Measurements from ENCODE around the gene VLDLR. TPM values are rescaled to one million over a fixed set of nuclear protein-coding genes. Genes with fewer than 3 reads are reported as not detected.

Gene VLDLR
- total RNA-seq, 1 donor from 2014 or later: 12.6 TPM

- Mint-ChIP-seq H3K27ac (no peak overlapping the region), H3K4me1 (ENCODE audit: low read depth) (no peaks in the 10 kb centered on the region)
- intact Hi-C loops (cut with micrococcal nuclease): no loop called here
Observed at GRCh38 chr9:2605246-2605645, 16.3 kb upstream of the VLDLR start.

GRCh38 chr9:2608276-2608675, 13.3 kb upstream of the VLDLR start:
- Mint-ChIP-seq H3K4me3 (ENCODE audit: low read depth) (no peak overlapping the region), H3K9me3 (no peaks in the 10 kb centered on the region), H3K27me3 (ENCODE audit: low read depth) (peaks cover 12% of the 10 kb centered on the region), H3K4me1 (ENCODE audit: low read depth) (no peaks in the 10 kb centered on the region), H3K27ac (no peak overlapping the region), H3K36me3 (ENCODE audit: low read depth) (no peaks in the 10 kb centered on the region)
- DNase-seq (ENCODE audit: low spot score): no peak
- intact Hi-C loops (cut with micrococcal nuclease): no loop called here

More at GRCh38 chr9:2605246-2605645, 16.3 kb upstream of the VLDLR start:
- no peak for DNase-seq (ENCODE audit: low spot score)
- H3K27me3 Mint-ChIP-seq (ENCODE audit: low read depth): peaks cover 18% of the 10 kb centered on the region
- no peaks in the 10 kb centered on the region for H3K9me3 Mint-ChIP-seq
- H3K4me3 Mint-ChIP-seq (ENCODE audit: low read depth): no peak overlapping the region
- H3K36me3 Mint-ChIP-seq (ENCODE audit: low read depth): no peaks in the 10 kb centered on the region

DNA sequence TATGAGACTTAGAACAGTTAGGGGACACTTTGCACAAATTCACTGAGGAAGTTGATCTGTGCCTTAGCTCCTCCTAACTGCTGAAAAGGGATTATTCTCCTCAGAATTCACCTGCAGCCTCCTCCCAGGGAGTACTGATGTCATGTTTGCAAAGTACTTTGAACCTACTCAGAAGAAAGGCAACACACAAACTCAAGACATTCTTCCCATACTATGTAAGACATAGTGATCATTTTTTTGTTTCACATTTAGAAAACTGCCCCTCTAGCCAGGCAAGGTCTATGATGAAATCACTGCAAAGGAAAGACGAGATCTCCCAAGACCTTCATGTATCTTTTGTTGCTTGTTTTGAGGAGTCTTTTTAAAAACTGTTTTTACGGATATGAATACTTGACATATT, 10.6 kb upstream of the VLDLR start:
- no peak overlapping the region for H3K4me3 Mint-ChIP-seq (ENCODE audit: low read depth)
- H3K27ac Mint-ChIP-seq: no peak overlapping the region
- no peaks in the 10 kb centered on the region for H3K9me3 Mint-ChIP-seq
- H3K4me1 Mint-ChIP-seq (ENCODE audit: low read depth): no peaks in the 10 kb centered on the region
- peaks cover 11% of the 10 kb centered on the region for H3K27me3 Mint-ChIP-seq (ENCODE audit: low read depth)
- intact Hi-C loops (cut with micrococcal nuclease): no loop called here
- no peak for DNase-seq (ENCODE audit: low spot score)
- no peaks in the 10 kb centered on the region for H3K36me3 Mint-ChIP-seq (ENCODE audit: low read depth)

GRCh38 chr9:2611961-2612360, 9.6 kb upstream of the VLDLR start:
- intact Hi-C loops (cut with micrococcal nuclease): no loop called here
- no peak for DNase-seq (ENCODE audit: low spot score)
- Mint-ChIP-seq H3K27ac (no peak overlapping the region), H3K4me1 (ENCODE audit: low read depth) (no peaks in the 10 kb centered on the region), H3K36me3 (ENCODE audit: low read depth) (no peaks in the 10 kb centered on the region), H3K9me3 (no peaks in the 10 kb centered on the region), H3K4me3 (ENCODE audit: low read depth) (no peak overlapping the region), H3K27me3 (ENCODE audit: low read depth) (peaks cover 11% of the 10 kb centered on the region)

DNA sequence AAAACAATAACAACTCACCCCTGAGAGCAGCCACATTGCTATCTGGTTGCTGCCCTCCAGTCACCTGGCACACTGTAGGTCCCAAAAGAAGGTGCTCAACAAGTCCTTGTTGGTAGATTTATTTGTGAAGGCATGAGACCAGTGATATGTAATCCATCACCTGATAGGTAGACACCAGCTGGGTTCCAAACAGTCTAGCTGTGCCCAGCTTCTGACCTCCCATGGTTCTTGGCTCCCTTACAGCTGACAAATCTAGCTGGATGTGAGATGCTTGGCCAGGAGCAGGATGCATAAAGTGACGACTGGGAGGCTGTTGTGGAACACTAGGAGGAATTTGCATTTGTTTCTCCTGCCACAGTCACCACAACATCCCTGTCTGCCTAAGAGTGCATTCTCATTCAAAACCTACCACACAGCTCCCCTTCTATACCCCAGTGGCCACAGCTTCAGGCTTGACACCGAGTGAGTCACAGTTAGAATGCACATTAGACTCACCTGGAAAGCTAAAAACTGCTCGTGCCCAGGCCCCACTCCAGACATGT, 7.8 kb upstream of the VLDLR start:
- H3K4me1 Mint-ChIP-seq (ENCODE audit: low read depth): no peaks in the 10 kb centered on the region
- peaks cover 5% of the 10 kb centered on the region for H3K27me3 Mint-ChIP-seq (ENCODE audit: low read depth)
- intact Hi-C loops (cut with micrococcal nuclease): no loop called here
- no peak overlapping the region for H3K27ac Mint-ChIP-seq
- H3K36me3 Mint-ChIP-seq (ENCODE audit: low read depth): no peaks in the 10 kb centered on the region
- H3K9me3 Mint-ChIP-seq: peaks cover 6% of the 10 kb centered on the region
- no peak for DNase-seq (ENCODE audit: low spot score)
- H3K4me3 Mint-ChIP-seq (ENCODE audit: low read depth): no peak overlapping the region

GRCh38 chr9:2615497-2615896, 6.1 kb upstream of the VLDLR start:
- DNase-seq (ENCODE audit: low spot score): no peak
- H3K27me3 Mint-ChIP-seq (ENCODE audit: low read depth): peaks cover 8% of the 10 kb centered on the region
- peaks cover 6% of the 10 kb centered on the region for H3K9me3 Mint-ChIP-seq
- no peak overlapping the region for H3K4me3 Mint-ChIP-seq (ENCODE audit: low read depth)
- peaks cover 4% of the 10 kb centered on the region for H3K4me1 Mint-ChIP-seq (ENCODE audit: low read depth)
- H3K27ac Mint-ChIP-seq: no peak overlapping the region
- no peaks in the 10 kb centered on the region for H3K36me3 Mint-ChIP-seq (ENCODE audit: low read depth)
- intact Hi-C loops (cut with micrococcal nuclease): no loop called here

- Mint-ChIP-seq H3K36me3 (ENCODE audit: low read depth) (no peaks in the 10 kb centered on the region), H3K27me3 (ENCODE audit: low read depth) (peaks cover 8% of the 10 kb centered on the region), H3K27ac (no peak overlapping the region), H3K4me1 (ENCODE audit: low read depth) (peaks cover 10% of the 10 kb centered on the region), H3K4me3 (ENCODE audit: low read depth) (no peak overlapping the region), H3K9me3 (peaks cover 6% of the 10 kb centered on the region)
- no peak for DNase-seq (ENCODE audit: low spot score)
- intact Hi-C loops (cut with micrococcal nuclease): no loop called here
Observed at GRCh38 chr9:2616692-2617377, 4.8 kb upstream of the VLDLR start.

- no peak for DNase-seq (ENCODE audit: low spot score)
- intact Hi-C loops (cut with micrococcal nuclease): no loop called here
- H3K4me3 Mint-ChIP-seq (ENCODE audit: low read depth): no peak overlapping the region
- H3K9me3 Mint-ChIP-seq: peaks cover 6% of the 10 kb centered on the region
- H3K4me1 Mint-ChIP-seq (ENCODE audit: low read depth): peaks cover 15% of the 10 kb centered on the region
- peaks cover 2% of the 10 kb centered on the region for H3K36me3 Mint-ChIP-seq (ENCODE audit: low read depth)
- no peak overlapping the region for H3K27ac Mint-ChIP-seq
- peaks cover 13% of the 10 kb centered on the region for H3K27me3 Mint-ChIP-seq (ENCODE audit: low read depth)
Observed at GRCh38 chr9:2618289-2618688, 3.3 kb upstream of the VLDLR start.

- intact Hi-C loops (cut with micrococcal nuclease): loop anchor here (1.0 to 5.0 kb wide), 4 partner anchors 34 to 744 kb away; partner anchors contain the start of gene PUM3
- peaks cover 6% of the 10 kb centered on the region for H3K9me3 Mint-ChIP-seq
Observed at GRCh38 chr9:2620919-2621721, 467 bp upstream of the VLDLR start.

GRCh38 chr9:2622461-2623287, 1.1 kb downstream of the VLDLR start:
- DNase-seq (ENCODE audit: low spot score): peak; percentile 12
- Mint-ChIP-seq H3K27ac (peak overlapping the region; percentile 71), H3K9me3 (peaks cover 6% of the 10 kb centered on the region), H3K36me3 (ENCODE audit: low read depth) (peaks cover 16% of the 10 kb centered on the region), H3K4me1 (ENCODE audit: low read depth) (peaks cover 27% of the 10 kb centered on the region), H3K27me3 (ENCODE audit: low read depth) (peaks cover 30% of the 10 kb centered on the region), H3K4me3 (ENCODE audit: low read depth) (peak overlapping the region; percentile 93)
- intact Hi-C loops (cut with micrococcal nuclease): loop anchor here (1.0 to 5.0 kb wide), 3 partner anchors 16 to 745 kb away; no protein-coding TSS in a partner anchor

More at GRCh38 chr9:2620919-2621721, 467 bp upstream of the VLDLR start:
- Mint-ChIP-seq H3K27ac (peak overlapping the region; percentile 83), H3K4me1 (ENCODE audit: low read depth) (peaks cover 27% of the 10 kb centered on the region), H3K36me3 (ENCODE audit: low read depth) (peaks cover 16% of the 10 kb centered on the region), H3K4me3 (ENCODE audit: low read depth) (peak overlapping the region; percentile 87), H3K27me3 (ENCODE audit: low read depth) (peaks cover 30% of the 10 kb centered on the region)
- peak; percentile 47 for DNase-seq (ENCODE audit: low spot score)

GRCh38 chr9:2623288-2624050, 1.9 kb downstream of the VLDLR start:
- peaks cover 2% of the 10 kb centered on the region for H3K9me3 Mint-ChIP-seq
- H3K4me3 Mint-ChIP-seq (ENCODE audit: low read depth): peak overlapping the region; percentile 87
- intact Hi-C loops (cut with micrococcal nuclease): loop anchor here (2.0 to 5.0 kb wide), 2 partner anchors 15 to 746 kb away; no protein-coding TSS in a partner anchor
- H3K4me1 Mint-ChIP-seq (ENCODE audit: low read depth): peaks cover 27% of the 10 kb centered on the region
- DNase-seq (ENCODE audit: low spot score): no peak
- peaks cover 16% of the 10 kb centered on the region for H3K36me3 Mint-ChIP-seq (ENCODE audit: low read depth)
- no peak overlapping the region for H3K27ac Mint-ChIP-seq
- peaks cover 30% of the 10 kb centered on the region for H3K27me3 Mint-ChIP-seq (ENCODE audit: low read depth)
